BJ (cell line): ENCODE measurements around the gene TMEM186. TPM values are rescaled to one million over a fixed set of nuclear protein-coding genes. Genes with fewer than 3 reads are reported as not detected.

Source experiments
- CTCF ChIA-PET: fragments of 350-600 bp; formaldehyde crosslinking; extraction: SDS; loops from one replicate; lab custom pipeline; 2021; ENCODE audit warnings: antibody characterized with exemption, inconsistent platforms; lab: Yijun Ruan, JAX
- POLR2A ChIA-PET: fragments of 300-600 bp; sonication (Branson Sonifier 250); formaldehyde crosslinking; extraction: SDS; loops from one replicate; lab custom pipeline; 2021; ENCODE audit warnings: antibody characterized with exemption; lab: Charles Lee
- DNase-seq: peaks from one replicate; pipeline ENCODE4 v3.0.0-alpha.2; 2011; ENCODE audit warnings: low read depth
- H3K27me3 ChIP-seq: 2 replicates; pipeline ENCODE4 v1.6.0; 2011; ENCODE audit warnings: low read length; ENCODE audit not compliant: control insufficient read depth, insufficient read depth
- H3K36me3 ChIP-seq: 2 replicates; pipeline ENCODE4 v1.5.1; 2011; ENCODE audit warnings: low read length; ENCODE audit not compliant: control insufficient read depth, insufficient read depth
- H3K4me3 ChIP-seq: 2 replicates; pipeline ENCODE4 v1.5.1; 2011; ENCODE audit warnings: low read depth, mild to moderate bottlenecking, control low read depth, low read length
- CTCF ChIP-seq: IDR thresholded peaks from 2 replicates; pipeline ENCODE4 v1.5.1; 2011; ENCODE audit warnings: low read depth, mild to moderate bottlenecking, control low read depth, inconsistent platforms, low read length, moderate library complexity; ENCODE audit not compliant: insufficient read depth
- polyA plus RNA-seq: library from polyadenylated mRNA; depleted of rRNA; stranded (reverse); fragments of >200 nt; gene quantifications from 2 replicates; pipeline ENCODE4 v1.2.3, GENCODE V29; 2011

The TMEM186 gene
- polyA plus RNA-seq, 1 experiment = 7.9 TPM

- Histone ChIP-seq H3K36me3 (no peaks in the 10 kb centered on the region), H3K4me3 (no peak overlapping the region), H3K27me3 (no peaks in the 10 kb centered on the region)
- DNase-seq = no peak
- TF ChIP-seq CTCF = no peak
- POLR2A ChIA-PET = no interaction called here
- CTCF ChIA-PET = no interaction called here
Measured at GRCh38 chr16:8763083-8763482, 34.4 kb downstream of the TMEM186 start.

GRCh38 chr16:8762254-8762653, 35.2 kb downstream of the TMEM186 start:
- no peaks in the 10 kb centered on the region for H3K36me3 ChIP-seq
- no peak for DNase-seq
- H3K27me3 ChIP-seq = no peaks in the 10 kb centered on the region
- H3K4me3 ChIP-seq = no peak overlapping the region
- ChIA-PET POLR2A (no interaction called here), CTCF (no interaction called here)
- TF ChIP-seq CTCF = no peak

- DNase-seq = no peak
- Histone ChIP-seq H3K27me3 (no peaks in the 10 kb centered on the region), H3K36me3 (no peaks in the 10 kb centered on the region), H3K4me3 (no peak overlapping the region)
- TF ChIP-seq CTCF = no peak
- POLR2A ChIA-PET = no interaction called here
- CTCF ChIA-PET = no interaction called here
Measured at GRCh38 chr16:8761078-8761477, 36.4 kb downstream of the TMEM186 start.

- DNase-seq = no peak
- H3K27me3 ChIP-seq = no peaks in the 10 kb centered on the region
- ChIA-PET POLR2A (no interaction called here), CTCF (interaction anchor here (1.0 kb wide), 1 partner anchor 114 kb away, joined by 3 read pairs; no protein-coding TSS in a partner anchor)
- H3K36me3 ChIP-seq = no peaks in the 10 kb centered on the region
- H3K4me3 ChIP-seq = no peak overlapping the region
- TF ChIP-seq CTCF = no peak
Measured at GRCh38 chr16:8760021-8760420, 37.4 kb downstream of the TMEM186 start.

GRCh38 chr16:8758022-8758421, 39.4 kb downstream of the TMEM186 start:
- ChIA-PET POLR2A (no interaction called here), CTCF (no interaction called here)
- Histone ChIP-seq H3K27me3 (no peaks in the 10 kb centered on the region), H3K4me3 (no peak overlapping the region), H3K36me3 (no peaks in the 10 kb centered on the region)
- DNase-seq = no peak
- TF ChIP-seq CTCF = no peak
